ENCODE results near the gene G6PC2.

G6PC2 gene

GRCh38 chr2:168949324-168949723, 48.2 kb downstream of the G6PC2 start:
- no peak for DNase-seq

DNA sequence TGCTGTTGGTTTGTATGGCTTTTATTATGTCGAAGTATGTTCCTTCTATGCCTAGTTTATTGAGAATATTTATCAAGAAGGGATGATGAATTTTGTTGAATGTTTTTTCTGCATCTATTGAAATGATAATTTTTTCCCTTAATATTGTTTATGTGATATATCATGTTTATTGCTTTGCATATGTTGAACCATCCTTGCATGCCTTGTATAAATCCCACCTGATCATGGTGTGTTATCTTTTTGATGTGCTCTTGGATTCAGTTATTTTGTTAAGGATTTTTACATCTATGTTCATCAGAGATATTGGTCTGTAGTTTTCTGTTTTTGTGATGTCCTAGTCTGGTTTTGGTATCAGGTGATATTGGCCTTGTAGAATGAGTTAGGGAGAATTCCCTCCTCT, 50.8 kb downstream of the G6PC2 start:
- DNase-seq, result no peak

DNA sequence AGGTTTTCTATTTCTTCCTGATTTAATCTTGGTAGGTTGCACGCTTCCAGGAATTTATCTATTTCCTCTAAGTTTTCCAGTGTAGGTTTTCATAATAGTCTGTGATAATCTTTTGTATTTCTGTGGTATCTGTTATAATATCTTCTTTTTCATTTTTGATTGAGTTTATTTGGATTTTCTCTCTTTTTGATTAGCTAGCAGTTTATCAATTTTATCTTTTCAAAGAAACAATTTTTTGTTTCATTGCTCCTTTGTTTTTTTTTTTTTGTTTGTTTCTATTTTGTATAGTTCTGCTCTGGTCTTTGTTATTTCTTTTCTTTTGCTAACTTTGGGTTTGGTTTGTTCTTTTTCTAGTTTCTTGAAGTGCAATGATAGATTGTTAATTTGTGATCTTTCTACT, 51.3 kb downstream of the G6PC2 start:
- no peak for DNase-seq

DNA sequence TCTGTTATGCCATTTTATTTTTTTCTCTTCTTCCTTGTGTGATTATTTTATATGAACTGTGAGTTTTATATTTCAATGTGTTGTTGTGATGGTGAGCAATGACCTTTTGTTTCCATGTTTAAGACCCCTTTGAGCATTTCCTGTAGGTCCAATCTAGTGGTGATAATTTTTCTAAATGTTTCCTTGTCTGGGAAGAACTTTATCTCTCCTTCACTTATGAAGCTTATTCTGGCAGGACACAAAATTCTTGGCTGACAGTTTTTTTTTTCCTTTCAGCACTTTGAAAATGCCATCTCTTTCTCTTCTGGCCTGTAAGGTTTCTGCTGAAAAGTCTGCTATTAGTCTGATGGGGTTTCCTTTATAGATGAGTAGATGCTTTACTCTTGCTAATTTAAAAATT, 53.2 kb downstream of the G6PC2 start:
- no peak for DNase-seq

DNA sequence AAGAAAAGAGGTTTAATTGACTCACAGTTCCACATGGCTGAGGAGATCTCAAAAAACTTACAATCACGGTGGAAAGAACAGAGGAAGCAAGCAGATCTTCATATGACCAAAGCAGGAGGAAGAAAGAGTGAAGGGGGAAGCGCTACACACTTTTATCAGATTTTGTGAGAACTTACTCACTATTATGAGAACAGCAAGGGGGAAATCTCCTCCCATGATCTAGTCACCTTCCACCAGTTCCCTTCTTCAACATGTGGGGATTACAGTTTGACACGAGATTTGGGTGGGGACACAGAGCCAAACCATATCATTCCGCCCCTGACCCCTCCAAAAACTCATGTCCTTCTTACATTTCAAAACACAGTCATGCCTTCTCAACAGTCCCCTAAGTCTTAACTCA, 54.2 kb downstream of the G6PC2 start:
- no peak for DNase-seq

- no peak for DNase-seq
Observed at GRCh38 chr2:168956392-168956791, 55.3 kb downstream of the G6PC2 start.

Measured in eye (tissue), 1 donor.